HEK293 (cell line): Measurements from ENCODE around the gene PTPRCAP.

Source experiments
- CTCF ChIA-PET: fragments of 350-600 bp; formaldehyde crosslinking; extraction: SDS; loops from one replicate; lab custom pipeline; 2021; ENCODE audit warnings: antibody characterized with exemption; lab: Yijun Ruan, JAX
- POLR2A ChIA-PET: fragments of 300-600 bp; formaldehyde crosslinking; extraction: SDS; loops from one replicate; lab custom pipeline; 2020; ENCODE audit warnings: antibody characterized with exemption, inconsistent platforms; lab: Yijun Ruan, JAX
- H3K27ac ChIP-seq: fragments of 200-500 bp; sonication (Bioruptor generic); 2 replicates; pipeline ENCODE4 v1.5.1; 2014; ENCODE audit warnings: low read depth, low read length, control low read depth, inconsistent platforms; ENCODE audit errors: extremely low read depth
- H3K36me3 ChIP-seq, 2 experiments: fragments of 200-500 bp in 1 of 2; sonication (Bioruptor generic) in 1 of 2; 1 replicate in 1 of 2; 2 replicates in 1 of 2; pipeline ENCODE4 v1.5.1; 2014 to 2017; ENCODE audit warnings: inconsistent platforms in 2 of 2, low read length in 2 of 2; ENCODE audit not compliant: control insufficient read depth in 2 of 2, insufficient read depth in 1 of 2
- H3K4me1 ChIP-seq: fragments of 200-500 bp; sonication (Bioruptor generic); 2 replicates; pipeline ENCODE4 v1.5.1; 2014; ENCODE audit warnings: mild to moderate bottlenecking, low read length, inconsistent platforms; ENCODE audit not compliant: control insufficient read depth, insufficient read depth
- H3K4me3 ChIP-seq: 2 replicates; pipeline ENCODE4 v1.5.1; 2011; ENCODE audit warnings: low read depth, mild to moderate bottlenecking, control low read depth, low read length, moderate library complexity
- H3K9me3 ChIP-seq: fragments of 200-500 bp; sonication (Bioruptor generic); 2 replicates; pipeline ENCODE4 v1.5.1; 2014; ENCODE audit warnings: low read depth, low read length, inconsistent platforms; ENCODE audit not compliant: control insufficient read depth, insufficient read depth
- BCL11A ChIP-seq: fragments of 450-650 bp; formaldehyde crosslinking; IDR thresholded peaks from 2 replicates; pipeline ENCODE4 v1.5.1; 2016; ENCODE audit warnings: low read depth, missing biosample characterization, missing genetic modification characterization
- BCL11B ChIP-seq: fragments of 450-650 bp; formaldehyde crosslinking; IDR thresholded peaks from 2 replicates; pipeline ENCODE4 v1.5.1; 2016; ENCODE audit warnings: low read depth, missing biosample characterization, missing genetic modification characterization
- FEZF1 ChIP-seq: fragments of 450-650 bp; formaldehyde crosslinking; IDR thresholded peaks from 2 replicates; pipeline ENCODE4 v1.5.1; 2016; ENCODE audit warnings: missing biosample characterization, missing genetic modification characterization
- HIC1 ChIP-seq: fragments of 450-650 bp; formaldehyde crosslinking; IDR thresholded peaks from 2 replicates; pipeline ENCODE4 v1.5.1; 2016; ENCODE audit warnings: missing biosample characterization, missing genetic modification characterization
- INSM2 ChIP-seq: fragments of 450-650 bp; formaldehyde crosslinking; IDR thresholded peaks from 2 replicates; pipeline ENCODE4 v1.5.1; 2016; ENCODE audit warnings: missing biosample characterization, missing genetic modification characterization
- YY1 ChIP-seq: fragments of 450-650 bp; formaldehyde crosslinking; IDR thresholded peaks from 2 replicates; pipeline ENCODE4 v1.5.1; 2018; ENCODE audit warnings: missing biosample characterization, missing genetic modification characterization
- ZFP69B ChIP-seq: fragments of 450-650 bp; formaldehyde crosslinking; IDR thresholded peaks from 2 replicates; pipeline ENCODE4 v1.5.1; 2016; ENCODE audit warnings: missing biosample characterization, missing genetic modification characterization
- ZNF114 ChIP-seq: fragments of 450-650 bp; formaldehyde crosslinking; IDR thresholded peaks from 2 replicates; pipeline ENCODE4 v1.5.0; 2017; ENCODE audit warnings: missing biosample characterization, missing genetic modification characterization
- ZNF138 ChIP-seq: fragments of 450-650 bp; formaldehyde crosslinking; IDR thresholded peaks from 2 replicates; pipeline ENCODE4 v1.5.1; 2016; ENCODE audit warnings: missing biosample characterization, missing genetic modification characterization, borderline replicate concordance
- ZNF146 ChIP-seq: fragments of 450-650 bp; formaldehyde crosslinking; IDR thresholded peaks from 2 replicates; pipeline ENCODE4 v1.5.1; 2016; ENCODE audit warnings: missing biosample characterization, missing genetic modification characterization
- ZNF214 ChIP-seq: fragments of 450-650 bp; formaldehyde crosslinking; IDR thresholded peaks from 2 replicates; pipeline ENCODE4 v1.5.1; 2017; ENCODE audit warnings: missing biosample characterization, mild to moderate bottlenecking, missing genetic modification characterization, borderline replicate concordance
- ZNF510 ChIP-seq: fragments of 450-650 bp; formaldehyde crosslinking; IDR thresholded peaks from 2 replicates; pipeline ENCODE4 v1.5.1; 2018; ENCODE audit warnings: mild to moderate bottlenecking, missing genetic modification characterization, missing biosample characterization; ENCODE audit not compliant: insufficient replicate concordance
- ZNF514 ChIP-seq: fragments of 450-650 bp; formaldehyde crosslinking; IDR thresholded peaks from 2 replicates; pipeline ENCODE4 v1.5.1; 2016; ENCODE audit warnings: missing biosample characterization, missing genetic modification characterization
- ZNF624 ChIP-seq: fragments of 450-650 bp; formaldehyde crosslinking; IDR thresholded peaks from 2 replicates; pipeline ENCODE4 v1.5.1; 2017; ENCODE audit warnings: missing biosample characterization, missing genetic modification characterization
- ZNF777 ChIP-seq: fragments of 450-650 bp; formaldehyde crosslinking; IDR thresholded peaks from 2 replicates; pipeline ENCODE4 v1.5.1; 2017; ENCODE audit warnings: missing biosample characterization, missing genetic modification characterization, borderline replicate concordance
- ZNF830 ChIP-seq: fragments of 450-650 bp; IDR thresholded peaks from 2 replicates; pipeline ENCODE4 v1.5.0; 2018; ENCODE audit warnings: missing biosample characterization, missing genetic modification characterization, low read depth, mild to moderate bottlenecking, moderate library complexity
- TF ChIP-seq, protein P1 (sequence below): fragments of 450-650 bp; IDR thresholded peaks from 2 replicates; pipeline ENCODE4 v1.5.1; 2018; ENCODE audit warnings: missing biosample characterization, mild to moderate bottlenecking, missing genetic modification characterization
- TF ChIP-seq, protein P2 (sequence below): fragments of 450-650 bp; formaldehyde crosslinking; IDR thresholded peaks from 2 replicates; pipeline ENCODE4 v1.5.1; 2016; ENCODE audit warnings: missing biosample characterization, missing genetic modification characterization

Gene PTPRCAP

GRCh38 chr11:67432655-67433349 lies 4.7 kb downstream of the PTPRCAP start:
- ChIA-PET CTCF (interaction anchor here (0.6 kb wide), 1 partner anchor 80 kb away, joined by 3 read pairs; no protein-coding TSS in a partner anchor), POLR2A (interaction anchor here (0.7 to 1.3 kb wide), 2 partner anchors 10 to 43 kb away, joined by 3 to 6 read pairs; partner anchors contain the start of gene CORO1B)
- peaks cover 5% of the 10 kb centered on the region; the same call in 1 of the 2 replicates for H3K4me1 ChIP-seq
- no peak overlapping the region for H3K27ac ChIP-seq
- no peaks in the 10 kb centered on the region for H3K9me3 ChIP-seq
- no peak for TF ChIP-seq ZNF146
- TF ChIP-seq ZNF514, result no peak
- no peak for TF ChIP-seq ZNF138 (tag by site-specific recombination)
- TF ChIP-seq INSM2, result no peak
- no peak for TF ChIP-seq ZFP69B
- TF ChIP-seq ZNF777 (tag by site-specific recombination), result no peak
- TF ChIP-seq BCL11A (tag by site-specific recombination), result no peak
- TF ChIP-seq ZNF114 (tag by site-specific recombination), result no peak
- TF ChIP-seq ZNF624, result no peak
- no peak for TF ChIP-seq ZNF510
- TF ChIP-seq BCL11B, result no peak
- no peak for TF ChIP-seq YY1 (tag by site-specific recombination)
- TF ChIP-seq FEZF1 (tag by site-specific recombination), result no peak
- TF ChIP-seq, protein P1, sequence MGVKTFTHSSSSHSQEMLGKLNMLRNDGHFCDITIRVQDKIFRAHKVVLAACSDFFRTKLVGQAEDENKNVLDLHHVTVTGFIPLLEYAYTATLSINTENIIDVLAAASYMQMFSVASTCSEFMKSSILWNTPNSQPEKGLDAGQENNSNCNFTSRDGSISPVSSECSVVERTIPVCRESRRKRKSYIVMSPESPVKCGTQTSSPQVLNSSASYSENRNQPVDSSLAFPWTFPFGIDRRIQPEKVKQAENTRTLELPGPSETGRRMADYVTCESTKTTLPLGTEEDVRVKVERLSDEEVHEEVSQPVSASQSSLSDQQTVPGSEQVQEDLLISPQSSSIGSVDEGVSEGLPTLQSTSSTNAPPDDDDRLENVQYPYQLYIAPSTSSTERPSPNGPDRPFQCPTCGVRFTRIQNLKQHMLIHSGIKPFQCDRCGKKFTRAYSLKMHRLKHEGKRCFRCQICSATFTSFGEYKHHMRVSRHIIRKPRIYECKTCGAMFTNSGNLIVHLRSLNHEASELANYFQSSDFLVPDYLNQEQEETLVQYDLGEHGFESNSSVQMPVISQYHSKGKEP (tag by site-specific recombination), result no peak
- no peak for TF ChIP-seq HIC1
- TF ChIP-seq, protein P2, sequence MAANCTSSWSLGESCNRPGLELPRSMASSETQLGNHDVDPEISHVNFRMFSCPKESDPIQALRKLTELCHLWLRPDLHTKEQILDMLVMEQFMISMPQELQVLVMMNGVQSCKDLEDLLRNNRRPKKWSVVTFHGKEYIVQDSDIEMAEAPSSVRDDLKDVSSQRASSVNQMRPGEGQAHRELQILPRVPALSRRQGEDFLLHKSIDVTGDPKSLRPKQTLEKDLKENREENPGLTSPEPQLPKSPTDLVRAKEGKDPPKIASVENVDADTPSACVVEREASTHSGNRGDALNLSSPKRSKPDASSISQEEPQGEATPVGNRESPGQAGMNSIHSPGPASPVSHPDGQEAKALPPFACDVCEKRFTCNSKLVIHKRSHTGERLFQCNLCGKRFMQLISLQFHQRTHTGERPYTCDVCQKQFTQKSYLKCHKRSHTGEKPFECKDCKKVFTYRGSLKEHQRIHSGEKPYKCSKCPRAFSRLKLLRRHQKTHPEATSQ, result no peak
- no peak for TF ChIP-seq ZNF214 (tag by site-specific recombination)
- no peak for TF ChIP-seq ZNF830 (tag by site-specific recombination)
- peaks cover 5 to 74% of the 10 kb centered on the region in 2 experiments; a peak in 2 of 3 replicates for H3K36me3 ChIP-seq
- H3K4me3 ChIP-seq, result no peak overlapping the region
